Psoas muscle (tissue), 8 donors: ENCODE results near the gene ENDOV. TPM values are rescaled to one million over a fixed set of nuclear protein-coding genes. Genes with fewer than 3 reads are reported as not detected.

Source experiments
- ATAC-seq, 4 donors: fragments of 200-7000 bp; cut with Tn5 transposase; one replicate each; pipeline ENCODE4 v1.9.1; 2020; ENCODE audit warnings: moderate library complexity in 3 of 4, mild to moderate bottlenecking in 2 of 4
- DNase-seq, 2 donors: peaks; one replicate each; pipeline ENCODE4 v3.0.0-alpha.2; 2020
- H3K27ac ChIP-seq: fragments of 200-600 bp; one replicate; pipeline ENCODE4 v1.8.0; 2022
- H3K27me3 ChIP-seq, 3 donors: fragments of 200-600 bp in 1 of 3; one replicate each; pipeline versions ENCODE4 v1.6.1 to v1.8.0; 2013 to 2022; ENCODE audit warnings: low read length in 2 of 3, mild to moderate bottlenecking in 2 of 3, moderate library complexity in 1 of 3; ENCODE audit not compliant: insufficient read depth in 3 of 3
- H3K36me3 ChIP-seq, 2 donors: fragments of 200-600 bp in 1 of 2; one replicate each; pipeline versions ENCODE4 v1.6.1 to v1.8.0; 2013 to 2022; ENCODE audit warnings: low read depth in 1 of 2, mild to moderate bottlenecking in 1 of 2, moderate library complexity in 1 of 2; ENCODE audit not compliant: insufficient read depth in 1 of 2
- H3K4me1 ChIP-seq: fragments of 200-600 bp; one replicate; pipeline ENCODE4 v1.8.0; 2022
- H3K4me3 ChIP-seq: fragments of 200-600 bp; one replicate; pipeline ENCODE4 v1.8.0; 2022; ENCODE audit warnings: mild to moderate bottlenecking
- H3K9me3 ChIP-seq: fragments of 200-600 bp; one replicate; pipeline ENCODE4 v1.8.0; 2022
- CTCF ChIP-seq: fragments of 200-600 bp; IDR thresholded peaks from one replicate; pipeline ENCODE4 v1.8.0; 2022; ENCODE audit warnings: antibody characterized with exemption
- WGBS, 3 donors: extraction: QIAGEN DNeasy Blood & Tissue Kit; methylation state at CpG; one replicate each; pipeline versions ENCODE4 v1.1.6 to v1.1.7; 2013; 5-methylcytosine and 5-hydroxymethylcytosine counted together
- intact Hi-C, 2 donors: fragments of 100-400 bp; cut with DNase I; formaldehyde crosslinking; loops; one replicate each; pipeline versions ENCODE4 v1.11.0 to v1.14.2; 2022
- polyA plus RNA-seq, 3 donors: library from polyadenylated mRNA; stranded (reverse); fragments of 200-250 nt; gene quantifications; one replicate each; pipeline ENCODE4 v1.2.3, GENCODE V29; 2013
- total RNA-seq, 4 donors: library from RNA; stranded (reverse); fragmentation: NEBNext Ultra II Directional in 2 of 4; extraction: Animal tissue kit (Norgen Biotek cat#: 25700) in 2 of 4; gene quantifications; one replicate each; pipeline versions ENCODE4 v1.2.1 to v1.2.4, GENCODE V29; 2021 to 2023
- donor health status: healthy with polysubstance abuse.
- donor health status: DM: no; HTN: no; CAD: no; lungs with moderate emphysema.
- donor health status: Bipolar disorder and iron deficiency.
- donor health status: healthy.
- donor health status: DM: yes; HTN: yes; CAD: no.
- donor health status: DM: no; HTN: no; CAD: no.
- donor health status: DM: no; HTN: no; CAD: no.
- donor health status: DM: yes; HTN: yes; CAD: no.

ENDOV gene
- total and polyA plus RNA-seq, 7 donors, result 12.0 to 24.3 (median 17.9) TPM

DNA sequence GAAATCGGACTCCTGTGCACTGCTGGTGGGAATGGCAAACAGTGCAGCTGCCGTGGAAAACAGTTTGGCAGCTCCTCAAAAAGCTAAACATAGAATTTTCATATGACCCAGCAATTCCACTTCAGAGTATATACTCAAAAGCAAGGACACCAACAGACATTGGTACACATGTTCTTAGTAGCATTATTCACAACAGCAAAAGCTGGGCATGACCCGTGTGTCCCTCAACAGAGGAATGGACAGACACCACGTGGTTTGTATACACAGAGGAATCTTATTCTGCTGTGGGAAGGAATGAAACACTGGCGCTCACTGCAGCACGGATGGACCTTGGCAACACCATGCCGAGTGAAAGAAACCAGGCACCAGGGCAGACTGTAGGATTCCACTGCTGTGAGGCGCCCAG, 45.5 kb downstream of the ENDOV start:
- 13 to 25% (median 16%) methylated on average over 8 of the region's 8 CpGs for WGBS, 3 donors
- H3K9me3 ChIP-seq, result no peaks in the 10 kb centered on the region
- H3K4me1 ChIP-seq, result peaks cover 40% of the 10 kb centered on the region
- H3K4me3 ChIP-seq, result peak overlapping the region; percentile 8
- H3K36me3 ChIP-seq, result no peaks in the 10 kb centered on the region
- intact Hi-C loops, result no loop called here
- DNase-seq (peak in 1 of 2 donors; percentile 71), ATAC-seq (peak; percentile 48 to 76 (median 68))
- H3K27me3 ChIP-seq, result no peaks in the 10 kb centered on the region
- TF ChIP-seq CTCF, result no peak
- H3K27ac ChIP-seq, result peak overlapping the region; percentile 72

DNA sequence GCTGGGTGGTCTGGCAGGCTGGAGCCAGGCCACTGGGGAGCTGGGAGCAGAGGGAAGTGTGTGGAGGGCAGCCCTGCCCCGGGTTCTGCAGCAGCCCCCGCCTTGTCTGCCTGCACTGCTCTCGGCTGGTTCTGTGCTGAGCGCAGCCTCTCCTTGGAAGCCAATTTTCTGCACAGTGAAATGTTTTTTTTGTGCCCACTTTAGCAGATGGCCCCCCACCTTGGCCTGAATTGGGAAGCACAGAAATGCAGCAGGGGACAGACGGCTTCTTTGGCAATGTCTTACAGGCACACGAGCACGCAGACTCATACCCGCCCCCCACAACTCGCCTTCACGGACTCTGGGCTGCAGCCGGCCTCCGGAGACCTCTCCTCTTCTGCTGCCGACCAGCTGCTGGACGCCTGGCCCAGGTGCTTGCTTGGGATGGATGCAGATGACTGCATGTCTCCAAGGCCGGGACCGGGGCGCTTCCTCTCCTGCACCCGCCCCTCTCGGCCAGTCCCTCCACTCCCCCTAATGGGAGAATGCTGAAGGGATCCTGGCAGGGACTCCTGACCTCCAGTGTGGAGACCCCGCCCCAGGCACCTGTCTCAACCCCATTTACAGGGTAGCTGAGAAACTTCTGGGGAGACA, 46.7 kb downstream of the ENDOV start:
- H3K4me1 ChIP-seq, result peaks cover 30% of the 10 kb centered on the region

GRCh38 chr17:80463784-80464400, 48.9 kb downstream of the ENDOV start:
- no peak overlapping the region for H3K4me3 ChIP-seq
- DNase-seq (no peak), ATAC-seq (no peak)
- intact Hi-C loops, result no loop called here
- no peaks in the 10 kb centered on the region for H3K9me3 ChIP-seq
- no peaks in the 10 kb centered on the region for H3K36me3 ChIP-seq
- no peak overlapping the region for H3K27ac ChIP-seq
- peaks cover 20% of the 10 kb centered on the region for H3K4me1 ChIP-seq
- peaks cover 0 to 16% (median 13%) of the 10 kb centered on the region in 3 donors for H3K27me3 ChIP-seq
- no peak for TF ChIP-seq CTCF
- 76 to 79% (median 77%) methylated on average over 13 of the region's 13 CpGs for WGBS, 3 donors

More for the DNA sequence above, 46.7 kb downstream of the ENDOV start:
- H3K27me3 ChIP-seq, result peaks cover 0 to 4% (median 0%) of the 10 kb centered on the region in 3 donors
- WGBS, 3 donors, result 62 to 75% (median 65%) methylated on average over 20 of the region's 20 CpGs
- intact Hi-C loops, result no loop called here
- no peaks in the 10 kb centered on the region for H3K36me3 ChIP-seq
- no peak overlapping the region for H3K27ac ChIP-seq
- no peaks in the 10 kb centered on the region for H3K9me3 ChIP-seq
- no peak for TF ChIP-seq CTCF
- DNase-seq (no peak), ATAC-seq (no peak)
- H3K4me3 ChIP-seq, result no peak overlapping the region

DNA sequence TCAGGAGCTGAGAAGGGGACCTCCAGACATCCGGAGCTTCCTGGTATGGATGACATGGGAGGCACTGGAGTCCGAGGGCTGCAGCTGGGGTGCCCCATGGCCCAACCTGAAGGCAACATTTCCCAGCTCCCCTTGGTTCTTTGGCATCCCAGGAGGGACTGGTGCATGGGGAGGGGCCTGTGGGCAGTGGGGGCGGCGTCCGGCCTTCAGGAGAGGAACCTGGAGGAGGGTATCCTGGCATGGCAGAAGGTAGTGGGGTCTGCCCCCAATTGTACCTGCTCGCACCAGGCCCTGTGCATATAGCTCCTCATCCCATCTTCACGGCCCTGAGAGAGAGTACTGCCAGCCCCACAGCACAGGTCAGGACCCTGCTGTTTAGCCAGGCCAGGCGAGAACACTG, 49.5 kb downstream of the ENDOV start:
- 78 to 94% (median 86%) methylated on average over 8 of the region's 8 CpGs for WGBS, 3 donors

More for the DNA sequence above, 49.5 kb downstream of the ENDOV start:
- peaks cover 0 to 21% (median 14%) of the 10 kb centered on the region in 3 donors for H3K27me3 ChIP-seq
- no peak for TF ChIP-seq CTCF
- H3K27ac ChIP-seq, result no peak overlapping the region
- DNase-seq (peak in 1 of 2 donors; percentile 26), ATAC-seq (no peak)
- no peak overlapping the region for H3K4me3 ChIP-seq
- peaks cover 20% of the 10 kb centered on the region for H3K4me1 ChIP-seq
- H3K9me3 ChIP-seq, result no peaks in the 10 kb centered on the region
- intact Hi-C loops, result no loop called here
- H3K36me3 ChIP-seq, result no peaks in the 10 kb centered on the region
